Measurements from ENCODE around the gene PALB2.
"Not testable (repeated sequence)": the region's sequence is repeated elsewhere in the genome, so short reads cannot be mapped to it uniquely, and the experiment has no call there.

PALB2 gene

GRCh38 chr16:23650674-23651416 lies 9.7 kb upstream of the PALB2 start:
- DNase-seq (ENCODE audit: low read depth in 3 of 3) = no peak

GRCh38 chr16:23642246-23642774 lies 1.2 kb upstream of the PALB2 start:
- no peak for DNase-seq (ENCODE audit: low read depth in 3 of 3)

- DNase-seq (ENCODE audit: low read depth in 3 of 3) = peak in 1 of 3 donors; percentile 4
These were observed 537 bp downstream of the PALB2 start for GRCh38 chr16:23640615-23640930.

GRCh38 chr16:23635958-23636357 lies 5.2 kb downstream of the PALB2 start:
- no peak for DNase-seq (ENCODE audit: low read depth in 3 of 3)

GRCh38 chr16:23634461-23635036 lies 6.6 kb downstream of the PALB2 start:
- no peak for DNase-seq (ENCODE audit: low read depth in 3 of 3)

- not testable (repeated sequence) for DNase-seq (ENCODE audit: low read depth in 3 of 3)
These were observed 9.2 kb downstream of the PALB2 start for GRCh38 chr16:23631874-23632273.

- no peak for DNase-seq (ENCODE audit: low read depth in 3 of 3)
These were observed 11.6 kb downstream of the PALB2 start for GRCh38 chr16:23629516-23629915.

- no peak for DNase-seq (ENCODE audit: low read depth in 3 of 3)
These were observed 17.0 kb downstream of the PALB2 start for GRCh38 chr16:23624092-23624491.

- DNase-seq (ENCODE audit: low read depth in 3 of 3) = no peak
These were observed 25.3 kb downstream of the PALB2 start for GRCh38 chr16:23615805-23616204.

- DNase-seq (ENCODE audit: low read depth in 3 of 3) = no peak
These were observed 29.2 kb downstream of the PALB2 start for GRCh38 chr16:23611936-23612335.

GRCh38 chr16:23610905-23611304 lies 30.2 kb downstream of the PALB2 start:
- DNase-seq (ENCODE audit: low read depth in 3 of 3) = not testable (repeated sequence)

GRCh38 chr16:23609929-23610328 lies 31.2 kb downstream of the PALB2 start:
- DNase-seq (ENCODE audit: low read depth in 3 of 3) = no peak

- DNase-seq (ENCODE audit: low read depth in 3 of 3) = no peak
These were observed 32.9 kb downstream of the PALB2 start for GRCh38 chr16:23608194-23608593.

GRCh38 chr16:23607726-23608125 lies 33.4 kb downstream of the PALB2 start:
- no peak for DNase-seq (ENCODE audit: low read depth in 3 of 3)

- DNase-seq (ENCODE audit: low read depth in 3 of 3) = no peak
These were observed 43.9 kb downstream of the PALB2 start for GRCh38 chr16:23597003-23597756.

GRCh38 chr16:23595951-23596720 lies 45.0 kb downstream of the PALB2 start, which contains the start of gene NDUFAB1:
Gene NDUFAB1, minus strand, starts transcription at chr16:23596316. Its CDS starts 26 bp downstream, at chr16:23596290.
- DNase-seq (ENCODE audit: low read depth in 3 of 3) = peak; percentile 81 to 87 (median 83)

GRCh38 chr16:23595246-23595950 lies 45.7 kb downstream of the PALB2 start:
- no peak for DNase-seq (ENCODE audit: low read depth in 3 of 3)

- no peak for DNase-seq (ENCODE audit: low read depth in 3 of 3)
These were observed 46.9 kb downstream of the PALB2 start for GRCh38 chr16:23594186-23594585.

GRCh38 chr16:23590181-23590580 lies 50.9 kb downstream of the PALB2 start:
- no peak for DNase-seq (ENCODE audit: low read depth in 3 of 3)

- no peak for DNase-seq (ENCODE audit: low read depth in 3 of 3)
These were observed 53.4 kb downstream of the PALB2 start for GRCh38 chr16:23587726-23588125.

Data from stimulated activated CD4-positive, alpha-beta T cell treated with anti-CD3 and anti-CD28 coated beads, TNF-alpha, amount 100 ng/mL, for 48 hours (primary cell).